Body of pancreas (tissue), 4 donors: ENCODE data around the gene FBXW8. TPM values are rescaled to one million over a fixed set of nuclear protein-coding genes. Genes with fewer than 3 reads are reported as not detected.

Experiments
- ATAC-seq: fragments of 150-250 bp; one replicate; pipeline ENCODE4 v1.9.1; 2016
- DNase-seq, 4 donors: peaks; one replicate each; pipeline ENCODE4 v3.0.0-alpha.2; 2019
- H3K27ac ChIP-seq, 4 donors: fragments of 200-600 bp; sonication (generic); 1 replicate in 3 of 4; 2 replicates in 1 of 4; pipeline versions ENCODE4 v1.5.1 to v1.6.1; 2016 to 2019; ENCODE audit warnings: mild to moderate bottlenecking in 1 of 4, mixed read lengths in 1 of 4, moderate library complexity in 1 of 4
- H3K27me3 ChIP-seq, 2 donors: fragments of 200-600 bp; sonication (generic); one replicate each; pipeline ENCODE4 v1.6.0; 2016; ENCODE audit warnings: mild to moderate bottlenecking in 1 of 2
- H3K36me3 ChIP-seq, 2 donors: fragments of 200-600 bp; sonication (generic); replicated peaks in 1 of 2; 2 replicates each; pipeline ENCODE4 v1.5.1; 2016; ENCODE audit warnings: low read depth in 2 of 2; ENCODE audit not compliant: insufficient read depth in 1 of 2
- H3K4me1 ChIP-seq: fragments of 200-600 bp; sonication (generic); one replicate; pipeline ENCODE4 v1.6.0; 2016
- H3K4me3 ChIP-seq, 2 donors: fragments of 200-600 bp; sonication (generic); 1 replicate in 1 of 2; 2 replicates in 1 of 2; pipeline ENCODE4 v1.5.1; 2016 to 2019
- H3K9me3 ChIP-seq, 3 donors: fragments of 200-600 bp; sonication (generic); 1 replicate in 2 of 3; 2 replicates in 1 of 3; pipeline ENCODE4 v1.5.1; 2016
- POLR2A ChIP-seq, 3 donors: fragments of 450-650 bp; IDR thresholded peaks; one replicate each; pipeline ENCODE4 v1.6.1; 2016; ENCODE audit warnings: antibody characterized with exemption in 3 of 3, mild to moderate bottlenecking in 2 of 3
- WGBS, 2 donors: methylation state at CpG; one replicate each; pipeline ENCODE4 v1.1.5; 2017; 5-methylcytosine and 5-hydroxymethylcytosine counted together
- intact Hi-C: fragments of 100-400 bp; cut with DNase I; formaldehyde crosslinking; loops from one replicate; pipeline ENCODE4 v1.15.1; 2023
- total RNA-seq, 2 donors: library from RNA; depleted of rRNA; stranded (reverse); fragments of >200 nt; gene quantifications; one replicate each; pipeline ENCODE4 v1.1.0, GENCODE V29; 2016
- TF ChIP-seq, protein P1 (sequence below), 7 experiments: fragments of 450-650 bp in 4 of 7; fragments of 200-600 bp in 3 of 7; sonication (generic) in 3 of 7; IDR thresholded peaks; one replicate each; pipeline ENCODE4 v1.5.1; 2016 to 2019; ENCODE audit warnings: antibody characterized with exemption in 7 of 7

Gene FBXW8
- total RNA-seq, 2 donors from 2014 or later: 12.7 to 35.3 TPM

DNA sequence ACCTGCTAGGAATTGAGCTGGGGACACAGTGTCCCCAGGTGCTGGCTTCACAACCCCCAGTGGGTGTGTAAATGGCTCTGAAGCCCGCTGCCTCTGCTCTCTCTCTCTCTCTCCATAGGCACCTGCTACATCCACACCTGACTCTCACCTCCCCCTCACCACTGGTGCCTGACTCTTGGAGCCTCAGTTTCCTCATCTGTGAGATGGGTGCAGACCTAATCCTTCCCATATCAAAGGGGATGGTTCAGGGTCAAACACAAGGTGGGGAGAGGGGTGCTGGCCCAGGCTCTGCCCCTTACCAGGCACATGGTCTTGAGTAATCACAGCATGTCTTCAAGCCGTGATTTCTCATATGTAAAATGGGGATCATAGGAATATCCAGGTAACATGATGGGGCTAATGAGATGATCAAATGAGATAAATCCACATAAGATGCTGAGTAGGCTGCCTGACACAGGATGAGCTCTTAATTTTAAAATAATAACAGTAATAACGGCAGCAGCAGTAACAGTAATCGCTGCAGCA, 150.9 kb downstream of the FBXW8 start:
- H3K4me1 ChIP-seq: peaks cover 27% of the 10 kb centered on the region
- TF ChIP-seq, protein P1, sequence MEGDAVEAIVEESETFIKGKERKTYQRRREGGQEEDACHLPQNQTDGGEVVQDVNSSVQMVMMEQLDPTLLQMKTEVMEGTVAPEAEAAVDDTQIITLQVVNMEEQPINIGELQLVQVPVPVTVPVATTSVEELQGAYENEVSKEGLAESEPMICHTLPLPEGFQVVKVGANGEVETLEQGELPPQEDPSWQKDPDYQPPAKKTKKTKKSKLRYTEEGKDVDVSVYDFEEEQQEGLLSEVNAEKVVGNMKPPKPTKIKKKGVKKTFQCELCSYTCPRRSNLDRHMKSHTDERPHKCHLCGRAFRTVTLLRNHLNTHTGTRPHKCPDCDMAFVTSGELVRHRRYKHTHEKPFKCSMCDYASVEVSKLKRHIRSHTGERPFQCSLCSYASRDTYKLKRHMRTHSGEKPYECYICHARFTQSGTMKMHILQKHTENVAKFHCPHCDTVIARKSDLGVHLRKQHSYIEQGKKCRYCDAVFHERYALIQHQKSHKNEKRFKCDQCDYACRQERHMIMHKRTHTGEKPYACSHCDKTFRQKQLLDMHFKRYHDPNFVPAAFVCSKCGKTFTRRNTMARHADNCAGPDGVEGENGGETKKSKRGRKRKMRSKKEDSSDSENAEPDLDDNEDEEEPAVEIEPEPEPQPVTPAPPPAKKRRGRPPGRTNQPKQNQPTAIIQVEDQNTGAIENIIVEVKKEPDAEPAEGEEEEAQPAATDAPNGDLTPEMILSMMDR (IDR thresholded peaks at IDR 0.05): no peak
- no peak for TF ChIP-seq POLR2A (IDR thresholded peaks at IDR 0.05)
- no peaks in the 10 kb centered on the region for H3K27me3 ChIP-seq
- no peak for DNase-seq
- no peak overlapping the region for H3K4me3 ChIP-seq
- H3K36me3 ChIP-seq: no peaks in the 10 kb centered on the region
- no peaks in the 10 kb centered on the region for H3K9me3 ChIP-seq
- 84 to 85% methylated on average over 4 of the region's 4 CpGs for WGBS, 2 donors
- intact Hi-C loops: no loop called here
- no peak for ATAC-seq
- H3K27ac ChIP-seq: peak overlapping the region in 2 of 4 donors; percentile 21 to 25

DNA sequence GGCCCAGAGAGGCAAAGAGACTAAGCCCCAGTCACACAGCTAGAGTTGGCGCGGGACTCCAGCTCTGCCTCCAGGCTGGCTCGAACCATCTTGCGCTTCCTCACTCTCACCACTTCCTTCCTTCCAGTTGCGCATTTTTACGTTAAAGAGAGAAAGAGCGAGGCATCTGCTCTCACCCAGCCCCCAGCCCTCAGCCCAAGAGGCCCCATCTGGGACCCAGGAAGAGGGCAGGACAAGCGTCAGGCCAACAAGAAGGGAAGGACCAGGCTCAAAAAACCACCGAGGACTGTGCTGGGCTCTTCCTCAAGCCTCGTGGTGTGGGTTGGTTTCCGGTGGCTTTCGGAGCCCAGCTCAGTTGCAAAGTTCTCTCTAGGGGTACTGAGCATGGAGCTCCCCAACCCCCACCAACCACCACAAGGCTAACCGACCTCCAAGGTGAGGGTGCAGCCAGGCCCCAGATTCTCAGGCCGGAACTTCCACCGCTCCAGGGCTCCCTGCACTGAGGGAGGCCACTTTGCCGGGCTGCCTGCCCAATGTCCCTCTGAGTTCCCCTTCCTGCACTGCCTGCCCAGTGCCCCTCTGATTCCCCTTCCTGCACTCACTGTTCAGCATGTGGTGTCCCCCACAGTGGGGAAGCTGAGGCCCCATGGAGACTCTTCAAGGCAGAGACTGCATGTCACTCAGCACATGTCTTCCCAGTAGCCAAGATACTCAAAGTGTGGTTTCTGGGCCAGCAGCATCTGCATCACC, 152.6 kb downstream of the FBXW8 start:
- intact Hi-C loops: no loop called here

DNA sequence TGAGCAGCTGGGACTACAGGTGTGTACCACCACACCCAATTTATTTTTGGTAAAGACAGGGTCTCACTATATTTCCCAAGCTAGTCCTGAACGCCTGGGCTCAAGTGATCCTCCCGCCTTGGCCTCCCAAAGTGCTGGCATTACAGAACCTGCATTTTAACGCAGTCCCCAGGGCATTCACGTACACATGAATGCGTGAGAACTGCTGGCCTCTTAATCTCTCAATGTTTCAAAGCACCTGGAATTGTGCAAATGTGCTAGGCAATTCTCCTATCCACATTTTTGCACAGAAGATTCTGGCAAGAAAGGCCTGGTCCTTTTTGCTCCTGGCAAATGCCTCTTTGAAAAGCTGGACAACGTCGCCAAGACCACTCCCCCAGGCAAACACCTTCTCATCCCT, 153.3 kb downstream of the FBXW8 start:
- intact Hi-C loops: no loop called here
- TF ChIP-seq POLR2A (IDR thresholded peaks at IDR 0.05): no peak
- TF ChIP-seq, protein P1 (IDR thresholded peaks at IDR 0.05): no peak
- WGBS, 2 donors: 87 to 99% methylated on average over 7 of the region's 7 CpGs
- peaks cover 16% of the 10 kb centered on the region for H3K4me1 ChIP-seq
- no peaks in the 10 kb centered on the region for H3K9me3 ChIP-seq
- no peak for DNase-seq
- no peak for ATAC-seq
- H3K4me3 ChIP-seq: no peak overlapping the region
- no peaks in the 10 kb centered on the region for H3K36me3 ChIP-seq
- no peaks in the 10 kb centered on the region for H3K27me3 ChIP-seq
- no peak overlapping the region for H3K27ac ChIP-seq

More for the DNA sequence above, 152.6 kb downstream of the FBXW8 start:
- no peaks in the 10 kb centered on the region for H3K27me3 ChIP-seq
- no peaks in the 10 kb centered on the region for H3K36me3 ChIP-seq
- TF ChIP-seq, protein P1 (IDR thresholded peaks at IDR 0.05): no peak
- no peak for TF ChIP-seq POLR2A (IDR thresholded peaks at IDR 0.05)
- peak overlapping the region in 3 of 4 donors; percentile 20 to 54 (median 34) for H3K27ac ChIP-seq
- no peaks in the 10 kb centered on the region for H3K9me3 ChIP-seq
- no peak overlapping the region for H3K4me3 ChIP-seq
- peak in 1 of 4 donors; percentile 37 for DNase-seq
- H3K4me1 ChIP-seq: peaks cover 23% of the 10 kb centered on the region
- no peak for ATAC-seq
- 54 to 88% methylated on average over 14 to 16 of the region's 16 CpGs for WGBS, 2 donors

DNA sequence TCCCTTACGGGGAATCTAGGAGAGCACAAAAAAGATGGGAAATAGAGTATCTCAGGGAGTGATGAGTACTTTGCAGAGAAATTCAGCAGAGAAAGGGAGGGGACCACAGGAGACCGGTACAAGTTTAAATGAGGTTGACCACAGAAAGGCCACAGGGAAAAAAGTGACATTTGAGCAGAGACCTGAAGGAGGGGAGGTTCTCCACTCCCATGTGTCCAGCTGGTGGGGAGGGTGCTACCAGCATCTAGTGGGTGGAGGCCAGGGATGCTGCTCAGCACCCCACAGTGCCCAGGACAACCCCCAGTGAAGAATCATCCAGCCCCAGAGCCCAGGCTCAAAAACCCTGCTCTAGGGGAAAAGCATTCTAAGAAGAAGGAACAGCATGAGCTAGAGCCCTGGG, 153.8 kb downstream of the FBXW8 start:
- ATAC-seq (no peak), DNase-seq (no peak)
- WGBS, 2 donors: 82 to 90% methylated on average over 2 of the region's 2 CpGs
- intact Hi-C loops: no loop called here
- H3K4me3 ChIP-seq: no peak overlapping the region
- H3K27ac ChIP-seq: no peak overlapping the region
- H3K36me3 ChIP-seq: no peaks in the 10 kb centered on the region
- no peaks in the 10 kb centered on the region for H3K9me3 ChIP-seq
- no peaks in the 10 kb centered on the region for H3K27me3 ChIP-seq
- TF ChIP-seq, protein P1 (IDR thresholded peaks at IDR 0.05): no peak
- no peak for TF ChIP-seq POLR2A (IDR thresholded peaks at IDR 0.05)
- H3K4me1 ChIP-seq: peaks cover 19% of the 10 kb centered on the region
